Left lung (tissue), 10 donors: ENCODE measurements around the gene DLEU7. TPM values are rescaled to one million over a fixed set of nuclear protein-coding genes. Genes with fewer than 3 reads are reported as not detected.

Experiments
- ATAC-seq: fragments of 200-7000 bp; cut with Tn5 transposase; one replicate; pipeline ENCODE4 v1.9.1; 2020; ENCODE audit warnings: moderate library complexity
- DNase-seq, 4 donors: peaks; one replicate each; pipeline ENCODE4 v3.0.0-alpha.2; 2013 to 2020
- H3K27ac ChIP-seq, 2 donors: fragments of 200-600 bp; sonication (generic) in 1 of 2; one replicate each; pipeline versions ENCODE4 v1.5.0 to v1.8.0; 2020 to 2021
- H3K27me3 ChIP-seq, 2 donors: fragments of 200-600 bp; sonication (generic) in 1 of 2; one replicate each; pipeline versions ENCODE4 v1.5.0 to v1.8.0; 2020 to 2021
- H3K36me3 ChIP-seq, 2 donors: fragments of 200-600 bp; sonication (generic) in 1 of 2; one replicate each; pipeline versions ENCODE4 v1.5.0 to v1.8.0; 2020 to 2021
- H3K4me1 ChIP-seq, 2 donors: fragments of 200-600 bp; one replicate each; pipeline ENCODE4 v1.8.0; 2021
- H3K4me3 ChIP-seq, 2 donors: fragments of 200-600 bp; sonication (generic) in 1 of 2; one replicate each; pipeline versions ENCODE4 v1.5.0 to v1.8.0; 2020 to 2021; ENCODE audit warnings: mild to moderate bottlenecking in 1 of 2
- H3K9me3 ChIP-seq, 2 donors: fragments of 200-600 bp; sonication (generic) in 1 of 2; one replicate each; pipeline versions ENCODE4 v1.5.0 to v1.8.0; 2020 to 2021
- intact Hi-C, 2 donors: fragments of 100-400 bp; cut with DNase I; formaldehyde crosslinking; loops; one replicate each; pipeline versions ENCODE4 v1.11.2 to v1.14.2; 2022
- polyA plus RNA-seq, 6 donors: library from polyadenylated mRNA; unstranded; fragments of 120-200 nt; gene quantifications; one replicate each; pipeline ENCODE4 v1.2.1, GENCODE V29; 2013; ENCODE audit not compliant: insufficient read length in 6 of 6
- total RNA-seq, 2 donors: library from RNA; stranded (reverse); fragmentation: NEBNext Ultra II Directional; extraction: Animal tissue kit (Norgen Biotek cat#: 25700); gene quantifications; one replicate each; pipeline ENCODE4 v1.2.1, GENCODE V29; 2021
- TF ChIP-seq, protein P1 (sequence below), 2 donors: fragments of 200-600 bp; sonication (generic) in 1 of 2; IDR thresholded peaks; one replicate each; pipeline versions ENCODE4 v1.5.0 to v1.8.0; 2021; ENCODE audit warnings: antibody characterized with exemption in 2 of 2
- donor health status: DM: no; HTN: yes; CAD: no.
- donor health status: DM: no; HTN: no; CAD: no.

DLEU7 gene
- total and polyA plus RNA-seq, 8 donors, result 0.23 to 1.9 (median 0.39) TPM

DNA sequence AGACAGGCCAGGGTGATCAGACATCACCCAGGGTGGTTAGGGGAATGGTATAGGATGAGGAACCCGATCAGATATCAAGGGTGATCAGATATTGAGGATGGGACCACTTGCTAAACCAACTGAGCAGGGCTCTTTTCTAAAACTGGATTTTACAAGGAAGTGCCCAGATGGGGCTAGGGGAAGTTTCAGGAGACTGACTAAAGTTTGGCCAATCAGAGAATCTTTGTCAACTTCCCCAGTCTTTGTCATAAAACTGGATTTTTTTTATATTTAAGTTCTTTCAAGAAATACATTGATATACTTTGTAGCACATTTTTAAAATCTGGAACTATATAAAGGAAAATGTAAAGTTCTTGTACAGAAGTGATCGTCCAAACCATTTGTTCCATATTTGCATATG is 30.5 kb upstream of the DLEU7 start:
- TF ChIP-seq, protein P1, sequence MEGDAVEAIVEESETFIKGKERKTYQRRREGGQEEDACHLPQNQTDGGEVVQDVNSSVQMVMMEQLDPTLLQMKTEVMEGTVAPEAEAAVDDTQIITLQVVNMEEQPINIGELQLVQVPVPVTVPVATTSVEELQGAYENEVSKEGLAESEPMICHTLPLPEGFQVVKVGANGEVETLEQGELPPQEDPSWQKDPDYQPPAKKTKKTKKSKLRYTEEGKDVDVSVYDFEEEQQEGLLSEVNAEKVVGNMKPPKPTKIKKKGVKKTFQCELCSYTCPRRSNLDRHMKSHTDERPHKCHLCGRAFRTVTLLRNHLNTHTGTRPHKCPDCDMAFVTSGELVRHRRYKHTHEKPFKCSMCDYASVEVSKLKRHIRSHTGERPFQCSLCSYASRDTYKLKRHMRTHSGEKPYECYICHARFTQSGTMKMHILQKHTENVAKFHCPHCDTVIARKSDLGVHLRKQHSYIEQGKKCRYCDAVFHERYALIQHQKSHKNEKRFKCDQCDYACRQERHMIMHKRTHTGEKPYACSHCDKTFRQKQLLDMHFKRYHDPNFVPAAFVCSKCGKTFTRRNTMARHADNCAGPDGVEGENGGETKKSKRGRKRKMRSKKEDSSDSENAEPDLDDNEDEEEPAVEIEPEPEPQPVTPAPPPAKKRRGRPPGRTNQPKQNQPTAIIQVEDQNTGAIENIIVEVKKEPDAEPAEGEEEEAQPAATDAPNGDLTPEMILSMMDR (IDR thresholded peaks at IDR 0.05), result no peak

DNA sequence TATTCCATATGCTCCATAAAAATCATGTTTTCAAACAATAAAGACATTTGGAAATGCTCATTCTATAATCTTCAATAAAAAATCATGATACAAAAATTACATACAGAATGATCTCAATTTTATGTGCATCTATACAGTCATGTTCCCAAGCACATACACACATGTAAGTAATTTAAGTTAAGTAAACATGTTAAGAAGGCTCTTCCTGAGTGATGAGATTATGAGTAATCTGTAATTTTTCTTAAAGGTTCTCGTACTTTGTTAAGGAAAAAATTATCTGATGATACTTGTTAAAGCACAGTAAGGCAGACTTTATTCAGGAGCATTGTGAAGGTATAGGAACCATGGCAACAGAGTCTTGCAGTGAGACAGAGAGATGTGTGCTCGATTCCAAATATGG is 30.0 kb upstream of the DLEU7 start:
- H3K4me1 ChIP-seq, result no peaks in the 10 kb centered on the region
- TF ChIP-seq, protein P1 (IDR thresholded peaks at IDR 0.05), result no peak
- intact Hi-C loops, result no loop called here

More for the DNA sequence above, 30.5 kb upstream of the DLEU7 start:
- Histone ChIP-seq H3K4me3 (no peak overlapping the region), H3K27me3 (no peaks in the 10 kb centered on the region), H3K27ac (no peak overlapping the region), H3K36me3 (no peaks in the 10 kb centered on the region), H3K4me1 (no peaks in the 10 kb centered on the region), H3K9me3 (no peaks in the 10 kb centered on the region)
- DNase-seq (no peak), ATAC-seq (no peak)
- intact Hi-C loops, result no loop called here

DNA sequence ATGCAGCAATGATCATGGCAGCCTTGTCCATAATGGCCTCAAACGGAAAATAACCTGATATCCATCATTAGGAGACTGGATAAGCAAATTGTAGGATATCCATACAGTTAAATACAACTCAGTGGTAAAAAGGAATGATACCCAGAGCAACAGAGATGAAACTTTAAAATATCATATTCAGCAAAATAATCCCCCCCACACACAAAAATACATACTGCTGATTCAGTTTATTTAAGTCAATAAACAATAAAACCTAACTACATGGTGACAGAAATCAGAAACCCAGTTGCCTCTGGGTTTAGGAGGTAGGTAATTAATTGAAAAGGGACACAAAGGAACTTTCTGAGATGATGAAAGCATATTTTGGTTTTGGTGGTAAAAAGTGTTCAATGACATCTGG is 27.9 kb upstream of the DLEU7 start:
- no peaks in the 10 kb centered on the region for H3K27me3 ChIP-seq
- no peak overlapping the region for H3K4me3 ChIP-seq
- no peak for DNase-seq
- TF ChIP-seq, protein P1 (IDR thresholded peaks at IDR 0.05), result no peak
- intact Hi-C loops, result no loop called here
- no peak overlapping the region for H3K27ac ChIP-seq
- no peaks in the 10 kb centered on the region for H3K9me3 ChIP-seq
- no peaks in the 10 kb centered on the region for H3K36me3 ChIP-seq
- no peaks in the 10 kb centered on the region for H3K4me1 ChIP-seq
- ATAC-seq, result no peak

More for the DNA sequence above, 30.0 kb upstream of the DLEU7 start:
- Histone ChIP-seq H3K9me3 (no peaks in the 10 kb centered on the region), H3K27ac (no peak overlapping the region), H3K27me3 (no peaks in the 10 kb centered on the region), H3K36me3 (no peaks in the 10 kb centered on the region), H3K4me3 (no peak overlapping the region)
- ATAC-seq (no peak), DNase-seq (no peak)

DNA sequence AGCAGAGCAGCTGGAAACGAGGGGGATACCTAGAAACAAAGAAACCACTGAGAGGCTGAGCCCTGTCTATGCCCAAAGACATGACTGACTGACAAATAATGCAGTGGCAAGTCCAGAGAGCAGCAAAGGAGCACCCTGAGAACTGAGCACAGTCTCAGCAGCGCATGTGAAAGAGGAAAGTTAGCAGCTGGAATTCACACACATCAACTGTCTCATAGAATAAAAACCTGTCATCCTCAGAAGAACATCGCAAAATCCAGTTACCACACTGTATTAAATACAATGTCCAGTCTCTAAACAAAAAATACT is 24.1 kb upstream of the DLEU7 start:
- DNase-seq (no peak), ATAC-seq (no peak)
- Histone ChIP-seq H3K36me3 (no peaks in the 10 kb centered on the region), H3K27me3 (no peaks in the 10 kb centered on the region), H3K27ac (no peak overlapping the region), H3K4me1 (no peaks in the 10 kb centered on the region), H3K4me3 (no peak overlapping the region), H3K9me3 (peaks cover 0 to 3% of the 10 kb centered on the region in 2 donors)
- intact Hi-C loops, result no loop called here
- TF ChIP-seq, protein P1 (IDR thresholded peaks at IDR 0.05), result no peak

DNA sequence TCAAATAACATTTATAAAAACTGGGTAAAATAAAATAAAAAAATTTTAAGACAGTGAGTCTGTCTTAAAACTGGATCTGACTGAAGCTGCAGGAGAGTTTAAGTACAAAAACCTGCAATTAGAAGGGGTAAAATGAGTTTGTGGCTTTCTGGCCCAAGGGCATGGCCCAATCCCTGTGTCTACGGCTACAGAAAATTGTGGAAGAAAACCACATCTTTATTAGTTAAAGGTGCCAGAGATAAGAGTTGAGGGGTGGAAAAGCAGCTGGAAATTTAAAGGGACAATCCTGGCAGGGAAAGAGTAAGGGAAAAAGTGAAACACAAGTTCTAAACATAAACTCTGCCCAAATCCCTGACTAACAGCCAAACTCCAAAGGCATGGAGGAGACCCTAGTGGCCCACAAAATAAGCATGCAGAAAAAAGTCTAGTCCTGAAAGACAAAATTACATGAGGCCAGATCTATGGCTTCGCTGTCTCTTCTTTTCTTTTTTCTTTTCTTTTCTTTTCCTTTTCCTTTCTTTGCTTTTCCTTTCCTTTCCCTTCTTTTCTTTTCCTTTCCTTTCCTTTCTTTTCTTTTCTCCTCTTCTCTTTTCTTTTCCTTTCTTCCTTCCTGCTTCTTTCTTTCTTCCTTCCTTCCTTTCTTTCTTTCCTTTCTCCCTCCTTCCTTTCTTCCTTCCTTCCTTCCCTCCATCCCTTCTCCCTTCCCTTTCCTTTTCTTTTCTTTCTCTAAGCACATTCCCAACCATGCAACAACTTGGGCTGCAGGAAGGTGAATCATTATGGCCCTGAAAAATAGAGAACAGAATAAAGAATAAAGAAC is 23.5 kb upstream of the DLEU7 start:
- Histone ChIP-seq H3K36me3 (no peaks in the 10 kb centered on the region), H3K4me3 (no peak overlapping the region), H3K4me1 (no peaks in the 10 kb centered on the region), H3K27me3 (no peaks in the 10 kb centered on the region), H3K9me3 (peaks cover 0 to 3% of the 10 kb centered on the region in 2 donors), H3K27ac (no peak overlapping the region)
- DNase-seq (no peak), ATAC-seq (no peak)
- intact Hi-C loops, result no loop called here
- TF ChIP-seq, protein P1 (IDR thresholded peaks at IDR 0.05), result no peak
